ENCODE results near the gene CSF3R.

GRCh38 chr1:36502616-36503015 is 19.9 kb upstream of the CSF3R start:
- TF ChIP-seq POLR2AphosphoS5 (IDR thresholded peaks at IDR 0.05; ENCODE audit: low read depth, low read length) (no peak), TAF1 (IDR thresholded peaks at IDR 0.05; ENCODE audit: borderline replicate concordance, low read depth, low read length) (no peak), POLR2A (IDR thresholded peaks at IDR 0.05; ENCODE audit: low read depth, low read length) (no peak)
